ENCODE measurements around the gene JMJD1C.
"Not testable (repeated sequence)": the region's sequence is repeated elsewhere in the genome, so short reads cannot be mapped to it uniquely, and the experiment has no call there.

Gene JMJD1C

DNA sequence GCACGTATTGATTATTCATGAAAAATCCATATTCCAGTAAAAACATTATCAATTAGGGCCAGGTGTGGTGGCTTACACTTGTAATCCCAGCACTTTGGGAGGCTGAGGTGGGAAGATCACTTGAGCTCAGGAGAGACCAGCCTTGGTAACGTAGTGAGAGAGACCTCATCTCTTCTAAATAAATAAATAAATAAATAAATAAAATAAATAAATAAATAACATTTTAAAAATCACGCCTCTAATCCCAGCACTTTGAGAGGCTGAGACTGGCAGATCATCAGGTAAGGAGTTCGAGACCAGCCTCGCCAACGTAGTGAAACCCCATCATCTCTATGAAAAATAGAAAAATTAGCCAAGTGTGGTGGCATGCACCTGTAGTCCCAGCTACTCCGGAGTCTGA lies 300.5 kb downstream of the JMJD1C start:
- H3K4me1 Mint-ChIP-seq (ENCODE audit: low read depth): peaks cover 27% of the 10 kb centered on the region
- H3K9me3 Mint-ChIP-seq: no peaks in the 10 kb centered on the region
- H3K27me3 Mint-ChIP-seq: no peaks in the 10 kb centered on the region
- no peak overlapping the region for H3K27ac Mint-ChIP-seq
- no peak for DNase-seq
- no peak overlapping the region for H3K4me3 Mint-ChIP-seq
- H3K36me3 Mint-ChIP-seq (ENCODE audit: low read depth): peaks cover 57% of the 10 kb centered on the region

DNA sequence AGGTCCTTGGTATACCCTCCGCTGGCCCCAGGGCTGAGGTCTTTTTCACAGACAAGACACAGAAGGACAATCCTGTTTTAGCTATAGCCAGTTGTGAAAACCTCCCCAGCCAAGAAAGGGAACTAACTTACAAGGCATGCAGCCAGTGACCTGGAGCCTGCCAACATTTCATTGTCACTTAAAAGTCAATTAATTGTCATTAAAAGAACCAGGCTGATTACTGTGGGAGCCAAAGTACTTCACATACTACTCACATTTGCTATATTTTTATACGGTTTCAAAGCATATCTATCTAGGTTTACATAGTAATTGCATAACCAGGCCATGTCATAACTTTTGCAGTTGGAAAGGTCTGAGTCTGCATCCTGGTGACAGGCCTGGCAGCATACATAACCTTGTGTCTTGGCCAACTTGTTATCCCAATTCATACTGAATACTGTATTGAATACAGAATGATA lies 301.6 kb downstream of the JMJD1C start:
- Mint-ChIP-seq H3K27ac (peak overlapping the region; percentile 33), H3K4me1 (ENCODE audit: low read depth) (peaks cover 20% of the 10 kb centered on the region), H3K27me3 (no peaks in the 10 kb centered on the region), H3K4me3 (no peak overlapping the region), H3K36me3 (ENCODE audit: low read depth) (peaks cover 48% of the 10 kb centered on the region), H3K9me3 (no peaks in the 10 kb centered on the region)
- no peak for DNase-seq

DNA sequence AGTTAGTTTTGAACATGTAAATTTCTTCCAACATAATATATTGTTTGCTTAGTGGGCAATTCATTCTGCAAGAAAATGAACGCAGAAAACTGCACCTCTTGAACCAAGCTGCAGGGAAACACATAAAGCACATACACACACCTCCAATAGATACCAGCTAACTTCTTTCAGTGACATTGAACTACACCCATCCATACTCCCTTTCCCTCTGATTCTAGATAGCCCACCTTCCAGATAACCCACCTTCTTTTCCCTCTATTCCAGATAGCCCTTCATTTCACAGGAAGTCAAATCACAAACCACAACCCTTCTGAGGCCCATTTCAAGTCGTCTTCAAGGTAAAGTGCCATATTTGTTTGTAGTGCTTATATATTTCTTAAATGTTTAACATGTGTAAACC lies 304.2 kb downstream of the JMJD1C start:
- peaks cover 18% of the 10 kb centered on the region for H3K4me1 Mint-ChIP-seq (ENCODE audit: low read depth)
- H3K36me3 Mint-ChIP-seq (ENCODE audit: low read depth): peaks cover 33% of the 10 kb centered on the region
- H3K27me3 Mint-ChIP-seq: no peaks in the 10 kb centered on the region

DNA sequence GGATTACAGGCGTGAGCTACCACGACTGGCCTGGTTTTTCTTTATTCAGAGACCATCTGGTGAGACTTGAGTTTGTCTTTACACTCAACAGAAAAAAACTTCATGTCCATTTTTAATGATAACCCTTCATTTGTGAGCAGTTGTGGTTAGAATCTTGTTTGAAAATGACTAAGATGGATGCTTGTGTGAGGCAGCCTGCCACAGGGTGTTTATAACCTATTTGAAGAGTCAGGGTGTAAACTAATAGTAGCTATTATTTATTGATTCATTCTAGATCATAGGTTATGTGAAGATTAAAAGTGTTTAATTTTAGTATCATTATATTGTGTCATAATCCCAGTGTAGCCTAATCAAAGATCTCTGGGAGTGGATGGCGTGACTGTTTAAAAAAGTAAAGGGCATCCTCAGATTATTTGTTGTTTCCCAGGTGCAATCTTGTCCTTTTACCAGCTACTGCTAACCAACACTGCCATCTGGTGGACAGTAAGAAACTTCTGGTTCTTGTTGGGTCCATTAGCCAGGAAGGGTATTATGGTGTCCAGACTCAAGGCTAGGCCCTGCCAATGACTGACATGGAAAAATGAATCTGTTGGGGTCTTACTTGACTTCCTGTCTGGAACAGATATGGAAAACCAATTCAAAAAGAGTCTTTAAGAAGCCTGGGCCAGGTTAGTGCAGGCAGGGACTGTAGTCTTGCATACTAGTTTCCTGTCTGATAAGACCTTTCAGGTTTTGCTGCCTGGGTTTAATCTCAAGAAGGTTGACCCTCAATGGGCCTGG lies 307.7 kb downstream of the JMJD1C start:
- Mint-ChIP-seq H3K9me3 (no peaks in the 10 kb centered on the region), H3K4me3 (no peak overlapping the region), H3K27me3 (no peaks in the 10 kb centered on the region), H3K36me3 (ENCODE audit: low read depth) (peaks cover 40% of the 10 kb centered on the region), H3K4me1 (ENCODE audit: low read depth) (peaks cover 30% of the 10 kb centered on the region), H3K27ac (no peak overlapping the region)
- peak; percentile 41 for DNase-seq

More for the DNA sequence above, 304.2 kb downstream of the JMJD1C start:
- no peaks in the 10 kb centered on the region for H3K9me3 Mint-ChIP-seq
- no peak for DNase-seq
- H3K27ac Mint-ChIP-seq: peak overlapping the region; percentile 45
- no peak overlapping the region for H3K4me3 Mint-ChIP-seq

DNA sequence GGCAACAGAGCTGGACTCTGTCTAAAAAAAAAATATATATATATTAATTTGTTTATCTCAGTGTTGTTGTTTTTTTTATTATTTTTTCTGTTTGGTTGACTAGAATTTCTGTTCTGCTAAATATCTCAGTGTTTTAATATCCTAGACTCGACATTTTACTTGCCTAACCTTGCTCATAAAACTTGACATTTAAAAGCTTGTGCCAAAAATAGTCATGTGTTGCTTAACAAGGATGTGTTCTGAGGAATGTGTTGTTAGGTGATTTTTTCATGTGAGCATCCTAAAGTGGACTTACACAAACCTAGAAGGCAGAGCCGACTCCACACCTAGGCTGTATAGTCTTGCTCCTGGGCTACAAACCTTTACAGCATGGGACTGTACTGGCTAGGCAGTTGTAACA lies 309.5 kb downstream of the JMJD1C start:
- Mint-ChIP-seq H3K9me3 (no peaks in the 10 kb centered on the region), H3K4me3 (no peak overlapping the region), H3K27me3 (no peaks in the 10 kb centered on the region), H3K4me1 (ENCODE audit: low read depth) (peaks cover 25% of the 10 kb centered on the region), H3K36me3 (ENCODE audit: low read depth) (peaks cover 53% of the 10 kb centered on the region), H3K27ac (peak overlapping the region; percentile 14)
- no peak for DNase-seq

DNA sequence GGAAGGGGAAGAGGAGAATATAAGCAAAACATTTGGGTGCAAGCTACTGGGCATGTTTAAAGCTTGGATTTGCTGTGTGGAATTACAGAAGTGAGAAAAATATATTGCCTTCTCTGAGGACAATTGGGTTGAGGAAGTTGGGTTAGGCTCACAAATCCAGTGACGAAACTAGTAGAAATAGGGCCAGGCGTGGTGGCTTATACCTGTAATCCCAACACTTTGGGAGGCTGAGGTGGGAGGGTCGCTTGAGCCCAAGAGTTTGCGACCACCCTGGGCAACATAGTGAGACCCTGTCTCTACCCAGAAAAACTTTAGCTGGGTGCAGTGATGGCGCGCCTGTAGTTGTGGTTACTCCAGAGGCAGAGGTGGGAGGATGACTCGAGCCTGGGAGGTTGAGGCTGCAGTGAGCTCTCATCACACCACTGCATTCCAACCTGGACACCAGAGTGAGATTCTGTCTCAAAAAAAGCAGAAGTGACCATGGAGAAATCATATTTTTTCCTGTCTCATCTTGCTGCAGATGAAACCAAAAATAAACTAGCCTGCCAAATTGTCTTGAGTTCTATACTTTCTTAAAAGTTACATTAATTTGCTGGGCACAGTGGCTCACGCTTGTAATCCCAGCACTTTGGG lies 310.3 kb downstream of the JMJD1C start:
- Mint-ChIP-seq H3K27ac (peak overlapping the region; percentile 64), H3K36me3 (ENCODE audit: low read depth) (peaks cover 60% of the 10 kb centered on the region)

DNA sequence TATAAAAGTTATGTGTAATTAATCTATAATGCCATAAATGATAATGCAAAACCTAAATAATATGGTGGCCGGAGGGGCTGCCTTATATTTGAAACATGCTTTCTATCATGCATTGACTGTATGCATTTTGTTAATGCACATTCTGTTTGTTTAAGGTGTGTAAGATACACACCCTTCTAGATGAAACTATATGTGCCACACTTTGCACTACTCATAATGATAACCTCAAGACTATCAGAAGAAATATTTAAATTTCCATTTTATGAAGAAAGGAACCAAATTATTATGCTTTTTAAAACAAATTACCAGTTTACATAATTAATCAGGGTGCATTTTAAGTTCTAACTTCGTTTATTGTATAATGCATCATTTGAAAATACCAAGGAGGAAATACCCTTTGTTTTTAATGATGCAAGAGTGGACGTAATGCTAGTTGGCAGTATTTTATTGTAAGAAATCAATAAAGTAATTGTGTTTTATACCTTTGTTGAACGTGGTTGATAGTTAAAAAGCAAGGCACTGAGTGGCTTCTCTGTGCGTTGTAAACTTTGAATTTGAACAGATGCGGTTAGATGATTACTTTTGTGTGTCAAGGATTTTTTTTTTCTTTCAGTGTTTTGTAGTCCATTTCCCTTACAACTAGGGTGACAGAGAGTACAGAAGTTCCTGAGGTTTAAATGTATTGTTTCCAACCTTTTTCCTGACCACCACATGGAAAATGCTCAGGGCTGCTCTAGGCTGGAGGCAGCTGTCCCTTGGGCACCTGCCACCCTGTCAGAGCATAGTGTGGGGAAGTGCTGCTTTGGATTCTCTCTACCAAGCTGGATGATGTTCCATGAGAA lies 311.0 kb downstream of the JMJD1C start:
- H3K4me1 Mint-ChIP-seq (ENCODE audit: low read depth): peaks cover 25% of the 10 kb centered on the region
- H3K27me3 Mint-ChIP-seq: no peaks in the 10 kb centered on the region
- peaks cover 62% of the 10 kb centered on the region for H3K36me3 Mint-ChIP-seq (ENCODE audit: low read depth)
- no peak overlapping the region for H3K27ac Mint-ChIP-seq
- no peaks in the 10 kb centered on the region for H3K9me3 Mint-ChIP-seq
- DNase-seq: no peak
- H3K4me3 Mint-ChIP-seq: no peak overlapping the region

More for the DNA sequence above, 310.3 kb downstream of the JMJD1C start:
- Mint-ChIP-seq H3K4me3 (no peak overlapping the region), H3K9me3 (no peaks in the 10 kb centered on the region), H3K4me1 (ENCODE audit: low read depth) (peaks cover 25% of the 10 kb centered on the region), H3K27me3 (no peaks in the 10 kb centered on the region)
- DNase-seq: no peak

DNA sequence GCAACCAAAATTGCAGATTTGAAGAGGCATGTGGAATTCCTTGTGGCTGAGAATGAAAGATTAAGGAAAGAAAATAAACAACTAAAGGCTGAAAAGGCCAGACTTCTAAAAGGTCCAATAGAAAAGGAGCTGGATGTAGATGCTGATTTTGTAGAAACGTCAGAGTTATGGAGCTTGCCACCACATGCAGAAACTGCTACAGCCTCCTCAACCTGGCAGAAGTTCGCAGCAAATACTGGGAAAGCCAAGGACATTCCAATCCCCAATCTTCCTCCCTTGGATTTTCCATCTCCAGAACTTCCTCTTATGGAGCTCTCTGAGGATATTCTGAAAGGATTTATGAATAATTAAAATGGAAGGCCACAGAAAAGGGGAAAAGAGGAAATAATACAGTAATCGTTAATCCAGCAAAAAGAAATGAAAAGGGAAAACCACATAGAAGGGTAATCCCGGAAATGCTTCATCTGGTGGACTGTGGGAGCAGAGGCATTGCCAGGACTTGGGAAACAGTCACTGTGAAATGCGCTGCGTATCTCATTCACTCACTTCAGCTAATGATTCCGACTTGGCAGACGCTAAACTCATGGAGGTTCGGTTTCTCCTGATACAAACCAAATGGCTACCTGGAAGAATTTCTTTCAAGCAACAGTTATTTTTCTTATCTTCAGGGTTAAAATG lies 311.8 kb downstream of the JMJD1C start:
- peaks cover 69% of the 10 kb centered on the region for H3K36me3 Mint-ChIP-seq (ENCODE audit: low read depth)
- H3K4me3 Mint-ChIP-seq, H3K9me3 Mint-ChIP-seq: not testable (repeated sequence)

DNA sequence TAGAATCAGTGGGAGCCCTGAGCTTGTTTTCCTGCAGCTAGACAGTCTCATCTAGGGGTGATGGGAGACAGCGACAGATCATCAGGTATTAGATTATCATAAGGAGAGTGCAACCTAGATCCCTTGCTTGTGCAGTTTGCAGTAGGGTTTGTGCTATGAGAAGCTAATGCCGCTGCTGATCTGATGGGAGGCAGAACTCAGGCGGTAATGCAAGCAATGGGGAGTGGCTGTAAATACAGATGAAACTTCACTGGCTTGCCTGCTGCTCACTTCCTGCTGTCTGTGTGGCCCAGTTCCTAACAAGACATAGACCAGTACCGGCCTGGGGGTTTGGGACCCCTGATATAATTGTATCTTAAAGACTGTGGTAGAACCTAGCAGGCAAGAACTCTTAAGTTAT lies 315.0 kb downstream of the JMJD1C start:
- Mint-ChIP-seq H3K36me3 (ENCODE audit: low read depth) (peaks cover 90% of the 10 kb centered on the region), H3K27ac (no peak overlapping the region), H3K4me1 (ENCODE audit: low read depth) (peaks cover 35% of the 10 kb centered on the region), H3K27me3 (no peaks in the 10 kb centered on the region), H3K9me3 (no peaks in the 10 kb centered on the region), H3K4me3 (no peak overlapping the region)
- DNase-seq: no peak

More for the DNA sequence above, 311.8 kb downstream of the JMJD1C start:
- H3K27me3 Mint-ChIP-seq, DNase-seq, H3K27ac Mint-ChIP-seq: not testable (repeated sequence)
- peaks cover 27% of the 10 kb centered on the region for H3K4me1 Mint-ChIP-seq (ENCODE audit: low read depth)

DNA sequence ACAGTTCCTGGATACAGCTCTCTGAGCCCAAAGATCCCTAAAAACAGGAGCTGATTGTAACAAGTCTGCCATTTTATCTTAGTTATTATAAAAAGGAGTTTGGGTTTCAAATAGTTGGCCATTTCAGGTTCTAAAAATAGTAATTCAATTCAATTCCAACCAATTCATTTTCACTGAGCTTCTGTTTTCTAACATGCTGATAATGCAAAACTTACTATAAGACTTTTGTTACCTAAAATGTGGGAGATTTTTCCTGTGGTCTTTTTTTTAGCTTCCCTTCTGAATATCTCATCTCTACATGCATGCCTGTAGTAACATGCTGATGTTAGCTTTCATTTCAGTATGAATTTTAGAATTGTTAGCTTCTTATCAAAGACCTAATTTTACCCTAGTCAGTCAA lies 319.3 kb downstream of the JMJD1C start:
- Mint-ChIP-seq H3K36me3 (ENCODE audit: low read depth) (peaks cover 75% of the 10 kb centered on the region), H3K4me3 (no peak overlapping the region), H3K4me1 (ENCODE audit: low read depth) (peaks cover 57% of the 10 kb centered on the region), H3K9me3 (no peaks in the 10 kb centered on the region), H3K27ac (no peak overlapping the region), H3K27me3 (no peaks in the 10 kb centered on the region)
- DNase-seq: no peak

DNA sequence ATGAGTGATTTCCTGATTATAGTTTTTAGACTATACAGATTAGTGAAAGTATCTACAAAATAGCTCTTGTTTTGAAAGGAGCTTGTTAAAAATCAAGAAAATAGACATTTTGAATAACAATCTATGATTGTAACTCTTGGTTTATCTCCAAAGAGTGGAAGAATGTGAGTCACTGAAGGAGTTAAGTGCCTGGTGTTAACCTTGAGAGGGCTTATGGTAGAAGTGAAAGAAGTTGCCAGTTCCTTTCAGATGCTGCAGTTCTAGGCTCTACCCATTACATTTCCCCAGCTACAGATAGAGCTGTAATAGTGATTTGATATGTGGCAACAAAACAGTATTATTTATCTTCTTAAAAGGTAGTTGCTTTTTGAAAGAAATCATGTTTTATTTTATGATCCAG lies 320.0 kb downstream of the JMJD1C start:
- peaks cover 73% of the 10 kb centered on the region for H3K36me3 Mint-ChIP-seq (ENCODE audit: low read depth)
- peak overlapping the region; percentile 68 for H3K27ac Mint-ChIP-seq
- no peaks in the 10 kb centered on the region for H3K27me3 Mint-ChIP-seq
- H3K9me3 Mint-ChIP-seq: no peaks in the 10 kb centered on the region
- DNase-seq: no peak
- H3K4me1 Mint-ChIP-seq (ENCODE audit: low read depth): peaks cover 62% of the 10 kb centered on the region
- H3K4me3 Mint-ChIP-seq: no peak overlapping the region

DNA sequence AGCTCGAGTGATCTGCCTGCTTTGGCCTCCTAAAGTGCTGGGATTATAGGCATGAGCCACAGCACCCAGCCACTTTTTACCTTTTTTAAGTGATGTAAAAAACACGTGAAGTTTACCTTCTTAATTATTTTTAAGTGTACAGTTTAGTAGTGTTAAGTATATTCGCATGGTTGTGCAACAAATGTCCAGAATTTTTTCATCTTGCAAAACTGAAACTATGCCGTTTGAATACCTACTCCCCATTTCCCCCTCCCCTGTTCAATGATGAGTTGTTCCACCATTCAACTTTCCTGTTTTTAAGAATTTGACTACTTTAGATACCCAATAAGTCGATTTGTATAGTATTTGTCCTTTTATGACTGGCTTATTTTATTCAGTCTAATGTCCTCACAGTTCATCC lies 321.8 kb downstream of the JMJD1C start:
- H3K9me3 Mint-ChIP-seq: no peaks in the 10 kb centered on the region
- H3K4me3 Mint-ChIP-seq: no peak overlapping the region
- H3K27ac Mint-ChIP-seq: peak overlapping the region; percentile 73
- no peak for DNase-seq
- peaks cover 79% of the 10 kb centered on the region for H3K36me3 Mint-ChIP-seq (ENCODE audit: low read depth)
- H3K4me1 Mint-ChIP-seq (ENCODE audit: low read depth): peaks cover 74% of the 10 kb centered on the region
- H3K27me3 Mint-ChIP-seq: no peaks in the 10 kb centered on the region

DNA sequence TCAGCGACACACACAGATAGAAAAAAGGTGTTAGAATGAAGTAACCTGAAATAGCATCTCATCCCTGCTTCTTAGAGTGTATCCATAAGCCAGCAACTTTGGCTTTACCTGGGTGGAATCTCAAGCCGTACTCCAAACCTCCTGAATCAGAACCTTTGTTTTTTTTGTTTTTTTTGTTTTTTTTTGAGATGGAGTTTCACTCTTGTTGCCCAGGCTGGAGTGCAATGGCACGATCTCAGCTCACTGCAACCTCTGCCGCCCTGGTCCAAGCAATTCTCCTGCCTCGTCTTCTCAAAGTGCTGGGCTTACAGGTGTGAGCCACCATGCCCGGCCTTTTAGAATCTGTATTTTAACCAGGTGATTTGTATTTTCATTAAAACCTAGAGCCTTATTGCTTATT lies 323.6 kb downstream of the JMJD1C start:
- Mint-ChIP-seq H3K27ac (no peak overlapping the region), H3K36me3 (ENCODE audit: low read depth) (peaks cover 74% of the 10 kb centered on the region), H3K4me3 (no peak overlapping the region)

DNA sequence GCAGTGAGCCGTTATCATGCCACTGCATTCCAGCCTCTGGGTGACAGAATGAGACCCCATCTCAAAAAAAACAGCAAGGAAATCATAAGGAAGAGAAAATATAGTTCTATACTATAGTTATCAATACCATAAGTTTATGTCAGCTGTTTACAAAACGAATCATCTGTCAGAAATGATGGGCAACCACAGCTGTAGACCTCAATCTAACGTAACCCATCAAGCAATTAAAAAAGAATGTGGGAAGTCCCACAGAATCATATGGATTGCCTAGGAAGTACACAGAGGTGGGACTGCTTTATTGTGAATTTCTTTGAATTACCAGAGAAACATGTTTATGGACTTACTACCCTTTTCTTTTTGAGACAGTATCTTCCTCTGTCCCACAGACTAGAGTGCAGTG lies 325.7 kb downstream of the JMJD1C start:
- peaks cover 76% of the 10 kb centered on the region for H3K4me1 Mint-ChIP-seq (ENCODE audit: low read depth)
- H3K27ac Mint-ChIP-seq: no peak overlapping the region
- peaks cover 74% of the 10 kb centered on the region for H3K36me3 Mint-ChIP-seq (ENCODE audit: low read depth)
- H3K9me3 Mint-ChIP-seq: no peaks in the 10 kb centered on the region
- no peak overlapping the region for H3K4me3 Mint-ChIP-seq
- DNase-seq: no peak
- H3K27me3 Mint-ChIP-seq: no peaks in the 10 kb centered on the region

More for the DNA sequence above, 323.6 kb downstream of the JMJD1C start:
- Mint-ChIP-seq H3K4me1 (ENCODE audit: low read depth) (peaks cover 76% of the 10 kb centered on the region), H3K27me3 (no peaks in the 10 kb centered on the region), H3K9me3 (no peaks in the 10 kb centered on the region)
- no peak for DNase-seq
